Thyroid gland (tissue), 4 donors: ENCODE data around the gene S100A6. TPM values are rescaled to one million over a fixed set of nuclear protein-coding genes. Genes with fewer than 3 reads are reported as not detected.
A peak's percentile ranks its signal among the peaks of the same experiment; 100 is the strongest.
"Not testable (repeated sequence)": the region's sequence is repeated elsewhere in the genome, so short reads cannot be mapped to it uniquely, and the experiment has no call there.

Experiments used
- DNase-seq, 2 donors: peaks; one replicate each; pipeline ENCODE4 v3.0.0-alpha.2; 2019
- H3K27ac ChIP-seq, 3 donors: fragments of 200-600 bp; sonication (generic); 1 replicate in 2 of 3; 2 replicates in 1 of 3; pipeline ENCODE4 v1.5.1; 2016 to 2019; ENCODE audit warnings: mild to moderate bottlenecking in 1 of 3, moderate library complexity in 1 of 3
- H3K27me3 ChIP-seq: fragments of 200-600 bp; sonication (generic); one replicate; pipeline ENCODE4 v1.5.1; 2019
- H3K36me3 ChIP-seq, 2 donors: fragments of 200-600 bp; sonication (generic); one replicate each; pipeline ENCODE4 v1.5.1; 2016 to 2019
- H3K4me1 ChIP-seq, 2 donors: fragments of 200-600 bp; sonication (generic); one replicate each; pipeline ENCODE4 v1.5.1; 2017 to 2019
- H3K4me3 ChIP-seq, 3 donors: fragments of 200-600 bp; sonication (generic); replicated peaks in 1 of 3; 1 replicate in 2 of 3; 2 replicates in 1 of 3; pipeline ENCODE4 v1.5.1; 2016; ENCODE audit warnings: mild to moderate bottlenecking in 1 of 3
- H3K9me3 ChIP-seq: fragments of 200-600 bp; sonication (generic); one replicate; pipeline ENCODE4 v1.5.1; 2017
- CTCF ChIP-seq, 6 experiments: fragments of 200-600 bp in 3 of 6; fragments of 450-650 bp in 3 of 6; sonication (generic) in 3 of 6; IDR thresholded peaks; one replicate each; pipeline ENCODE4 v1.5.1; 2016 to 2019; ENCODE audit warnings: antibody characterized with exemption in 6 of 6, mild to moderate bottlenecking in 2 of 6, inconsistent platforms in 1 of 6, moderate library complexity in 1 of 6
- POLR2A ChIP-seq, 2 donors: fragments of 450-650 bp; IDR thresholded peaks; one replicate each; pipeline ENCODE4 v1.6.1; 2017; ENCODE audit warnings: antibody characterized with exemption in 2 of 2, mild to moderate bottlenecking in 2 of 2, moderate library complexity in 1 of 2
- WGBS, 2 donors: methylation state at CpG; one replicate each; pipeline ENCODE4 v1.1.5; 2017; 5-methylcytosine and 5-hydroxymethylcytosine counted together
- intact Hi-C: fragments of 100-400 bp; cut with DNase I; formaldehyde crosslinking; loops from one replicate; pipeline ENCODE4 v1.15.1; 2023
- total RNA-seq, 4 donors: library from RNA; depleted of rRNA; stranded (reverse); fragments of >200 nt; gene quantifications; one replicate each; pipeline ENCODE4 v1.2.3, GENCODE V29; 2016

Gene S100A6
- total RNA-seq, 4 donors from 2014 or later: 128 to 573 (median 360) TPM

- no peak overlapping the region for H3K27ac ChIP-seq
- intact Hi-C loops: loop anchor here (5.0 to 10.0 kb wide), 2 partner anchors 34 to 86 kb away; partner anchors contain the start of gene S100A16
- no peaks in the 10 kb centered on the region for H3K27me3 ChIP-seq
- TF ChIP-seq CTCF (IDR thresholded peaks at IDR 0.05): no peak
- no peak for TF ChIP-seq POLR2A (IDR thresholded peaks at IDR 0.05)
- no peak for DNase-seq
- no peaks in the 10 kb centered on the region for H3K4me1 ChIP-seq
- no peaks in the 10 kb centered on the region for H3K9me3 ChIP-seq
- no peak overlapping the region for H3K4me3 ChIP-seq
- H3K36me3 ChIP-seq: no peaks in the 10 kb centered on the region
Observed at GRCh38 chr1:153578490-153578889, 42.7 kb upstream of the S100A6 start.

GRCh38 chr1:153577624-153578051 lies 41.8 kb upstream of the S100A6 start:
- H3K27me3 ChIP-seq: no peaks in the 10 kb centered on the region
- H3K27ac ChIP-seq: no peak overlapping the region
- peaks cover 4 to 6% of the 10 kb centered on the region in 2 donors for H3K4me1 ChIP-seq
- no peaks in the 10 kb centered on the region for H3K36me3 ChIP-seq
- H3K9me3 ChIP-seq: no peaks in the 10 kb centered on the region
- WGBS, 2 donors: 70% methylated on average over 9 of the region's 9 CpGs
- intact Hi-C loops: loop anchor here (5.0 to 10.0 kb wide), 2 partner anchors 35 to 87 kb away; partner anchors contain the start of gene S100A16
- H3K4me3 ChIP-seq: no peak overlapping the region
- no peak for TF ChIP-seq POLR2A (IDR thresholded peaks at IDR 0.05)
- TF ChIP-seq CTCF (IDR thresholded peaks at IDR 0.05): no peak
- DNase-seq: no peak

- H3K4me1 ChIP-seq: peaks cover 4 to 7% of the 10 kb centered on the region in 2 donors
- TF ChIP-seq CTCF (IDR thresholded peaks at IDR 0.05): no peak
- no peak for TF ChIP-seq POLR2A (IDR thresholded peaks at IDR 0.05)
- no peaks in the 10 kb centered on the region for H3K27me3 ChIP-seq
- no peaks in the 10 kb centered on the region for H3K36me3 ChIP-seq
- H3K4me3 ChIP-seq: no peak overlapping the region
- no peaks in the 10 kb centered on the region for H3K9me3 ChIP-seq
- no peak overlapping the region for H3K27ac ChIP-seq
- no peak for DNase-seq
- intact Hi-C loops: loop anchor here (5.0 to 10.0 kb wide), 2 partner anchors 35 to 88 kb away; partner anchors contain the start of gene S100A16
- WGBS, 2 donors: 72 to 74% methylated on average over 4 of the region's 4 CpGs
Observed at GRCh38 chr1:153577138-153577537, 41.3 kb upstream of the S100A6 start.

- intact Hi-C loops: loop anchor here (5.0 to 10.0 kb wide), 2 partner anchors 37 to 89 kb away; partner anchors contain the start of gene S100A16
- H3K9me3 ChIP-seq, DNase-seq, H3K27me3 ChIP-seq, H3K4me3 ChIP-seq, H3K36me3 ChIP-seq, H3K27ac ChIP-seq, H3K4me1 ChIP-seq: not testable (repeated sequence)
- 83 to 91% methylated on average over 10 of the region's 10 CpGs for WGBS, 2 donors
Observed at GRCh38 chr1:153575497-153575896, 39.7 kb upstream of the S100A6 start.

- H3K27me3 ChIP-seq, H3K27ac ChIP-seq, H3K36me3 ChIP-seq, DNase-seq, H3K4me1 ChIP-seq, H3K9me3 ChIP-seq, H3K4me3 ChIP-seq: not testable (repeated sequence)
- intact Hi-C loops: loop anchor here (5.0 to 10.0 kb wide), 2 partner anchors 37 to 90 kb away; partner anchors contain the start of gene S100A16
- WGBS, 2 donors: 92 to 98% methylated on average over 12 to 16 of the region's 35 CpGs
Observed at GRCh38 chr1:153575081-153575491, 39.3 kb upstream of the S100A6 start.

GRCh38 chr1:153573351-153573750 lies 37.6 kb upstream of the S100A6 start:
- H3K36me3 ChIP-seq: no peaks in the 10 kb centered on the region
- peaks cover 4 to 14% of the 10 kb centered on the region in 2 donors for H3K4me1 ChIP-seq
- H3K27me3 ChIP-seq: no peaks in the 10 kb centered on the region
- H3K4me3 ChIP-seq: no peak overlapping the region
- H3K9me3 ChIP-seq: no peaks in the 10 kb centered on the region
- intact Hi-C loops: loop anchor here (10.0 kb wide), 1 partner anchor 91 kb away; no protein-coding TSS in a partner anchor
- DNase-seq: no peak
- TF ChIP-seq CTCF (IDR thresholded peaks at IDR 0.05) (no peak), POLR2A (IDR thresholded peaks at IDR 0.05) (no peak)
- 73 to 84% methylated on average over 3 of the region's 3 CpGs for WGBS, 2 donors
- peak overlapping the region in 2 of 3 donors; percentile 32 to 53 for H3K27ac ChIP-seq
